GM18508 (cell line): Measurements from ENCODE around the gene TOMM20.
A peak's percentile ranks its signal among the peaks of the same experiment; 100 is the strongest.
"Not testable (repeated sequence)": the region's sequence is repeated elsewhere in the genome, so short reads cannot be mapped to it uniquely, and the experiment has no call there.

Experiments
- ATAC-seq: cut with Tn5 transposase; IDR thresholded peaks from one replicate; pipeline ENCODE4 v1.9.1; 2021; ENCODE audit warnings: moderate number of reproducible peaks; ENCODE audit not compliant: insufficient read depth, unreplicated experiment

Gene TOMM20

GRCh38 chr1:235128456-235129328 is at the start of gene TOMM20:
Gene TOMM20, minus strand, starts transcription at chr1:235128837. Its CDS starts 122 bp downstream, at chr1:235128715.
- ATAC-seq, result peak; percentile 80

DNA sequence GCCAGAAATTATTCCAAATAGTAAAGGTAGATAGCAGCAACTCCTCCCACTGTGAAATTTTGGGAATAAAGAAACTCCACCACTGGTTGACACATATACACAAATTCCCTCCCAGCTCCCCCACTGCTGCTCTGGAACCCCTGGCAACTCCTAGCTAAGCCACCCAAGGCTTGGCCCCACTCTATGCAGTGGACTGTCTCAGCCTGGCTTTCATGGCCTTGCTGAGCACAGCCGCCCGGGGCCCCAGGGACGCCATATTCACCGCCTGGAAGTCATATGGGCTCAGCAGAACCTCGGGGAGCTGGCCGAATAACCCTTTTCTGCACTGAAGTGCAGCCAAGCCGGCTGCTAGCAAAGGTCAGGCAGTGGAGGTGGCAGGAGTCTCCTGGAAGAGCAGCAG is 47.8 kb upstream of the TOMM20 start:
- ATAC-seq, result no peak

DNA sequence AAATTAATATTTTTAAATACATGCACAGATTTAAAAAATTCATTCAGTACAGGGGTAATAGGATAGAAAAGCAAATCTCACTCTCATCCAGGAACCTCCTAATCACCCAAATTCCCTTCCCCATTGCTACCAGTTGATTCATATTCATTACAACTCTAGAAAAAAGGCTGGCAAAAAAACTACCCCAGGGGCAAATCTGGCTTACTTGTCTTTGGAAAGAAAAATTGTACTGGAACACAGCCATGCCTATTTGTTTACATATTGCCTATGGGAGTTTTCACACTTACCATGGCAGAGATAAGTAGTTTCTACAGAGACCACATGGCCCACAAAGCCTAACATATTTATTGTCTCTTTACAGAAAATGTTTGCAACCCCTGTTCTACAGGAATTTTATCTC is 41.3 kb upstream of the TOMM20 start:
- no peak for ATAC-seq

GRCh38 chr1:235168375-235168774 is 39.7 kb upstream of the TOMM20 start:
- ATAC-seq, result no peak

DNA sequence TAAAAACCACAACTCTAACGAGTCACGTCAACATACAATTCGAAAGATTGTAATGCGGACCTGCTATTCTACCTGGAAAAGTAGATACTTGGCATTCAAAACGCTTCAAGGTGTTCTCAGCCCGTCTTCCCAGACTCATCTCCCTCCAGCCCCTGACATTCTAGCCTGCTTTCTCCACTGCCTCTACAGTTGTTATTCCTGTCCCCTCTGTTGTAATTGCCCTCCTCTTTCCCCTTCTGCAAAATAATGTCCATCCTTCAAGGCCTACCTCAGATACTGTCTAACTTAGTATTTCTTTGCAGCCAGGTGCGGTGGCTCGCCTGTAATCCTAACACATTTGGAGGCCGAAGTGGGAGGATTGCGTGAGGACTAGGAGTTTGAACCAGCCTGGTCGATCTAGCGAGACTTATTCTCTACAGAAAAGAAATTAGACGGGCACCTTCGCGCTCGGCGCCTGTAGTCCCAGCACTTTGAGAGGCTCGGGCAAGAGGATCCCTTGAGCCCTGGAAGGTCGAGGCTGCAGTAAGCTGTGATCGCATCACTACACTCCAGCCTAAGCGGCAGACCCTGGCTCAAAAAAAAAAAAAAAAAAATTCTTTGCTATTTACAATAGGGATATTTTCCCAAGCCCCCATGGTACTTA is 33.2 kb upstream of the TOMM20 start:
- no peak for ATAC-seq

- ATAC-seq, result peak; percentile 59
Measured at GRCh38 chr1:235160957-235161684, 32.5 kb upstream of the TOMM20 start, which contains the start of gene RBM34. Gene RBM34, minus strand, starts transcription at chr1:235161250. Its CDS starts 24 bp downstream, at chr1:235161226.

DNA sequence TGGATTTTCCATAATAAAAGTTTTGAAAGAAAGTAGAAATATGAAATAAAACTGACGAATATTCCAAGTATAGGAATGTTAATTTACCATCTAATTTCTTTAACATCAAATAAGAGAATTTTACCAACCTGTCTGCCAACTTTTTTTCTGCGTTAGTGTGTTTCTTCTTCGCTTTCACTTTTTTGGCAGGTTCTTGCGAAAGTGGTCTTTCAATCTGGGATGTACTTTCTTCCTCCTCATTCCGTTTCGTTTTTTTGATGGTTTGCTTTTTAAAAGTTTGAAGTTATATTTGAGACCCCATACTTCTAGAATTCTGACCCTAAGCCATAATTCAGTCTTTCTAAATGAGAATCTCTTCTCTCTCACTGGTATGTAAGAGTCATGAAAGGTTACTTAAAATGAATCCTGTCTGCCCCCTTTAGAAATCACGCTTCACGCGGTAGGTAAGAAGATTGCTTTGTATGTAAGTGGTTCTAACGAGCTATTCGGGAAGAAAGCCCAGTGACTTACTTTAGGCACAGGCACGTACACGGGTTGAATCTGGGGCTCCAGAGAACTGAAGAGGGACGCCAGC is 31.8 kb upstream of the TOMM20 start:
- no peak for ATAC-seq

- not testable (repeated sequence) for ATAC-seq
Measured at GRCh38 chr1:235159930-235160329, 31.3 kb upstream of the TOMM20 start.

DNA sequence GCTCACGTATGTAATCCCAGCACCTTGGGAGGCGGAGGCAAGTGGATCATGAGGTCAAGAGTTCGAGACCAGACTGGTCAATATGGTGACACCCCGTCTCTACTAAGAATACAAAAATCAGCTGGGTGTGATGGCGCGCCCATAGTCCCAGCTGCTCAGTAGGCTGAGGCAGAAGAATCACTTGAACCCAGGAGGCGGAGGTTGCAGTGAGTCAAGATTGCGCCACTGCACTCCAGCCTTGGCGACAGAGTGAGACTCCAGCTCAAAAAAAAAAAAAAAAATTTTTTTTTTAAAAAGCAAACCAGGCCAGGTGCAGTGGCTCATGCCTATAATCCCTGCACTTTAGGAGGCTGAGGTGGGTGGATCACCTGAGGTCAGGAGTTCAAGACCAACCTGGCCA is 30.6 kb upstream of the TOMM20 start:
- not testable (repeated sequence) for ATAC-seq

DNA sequence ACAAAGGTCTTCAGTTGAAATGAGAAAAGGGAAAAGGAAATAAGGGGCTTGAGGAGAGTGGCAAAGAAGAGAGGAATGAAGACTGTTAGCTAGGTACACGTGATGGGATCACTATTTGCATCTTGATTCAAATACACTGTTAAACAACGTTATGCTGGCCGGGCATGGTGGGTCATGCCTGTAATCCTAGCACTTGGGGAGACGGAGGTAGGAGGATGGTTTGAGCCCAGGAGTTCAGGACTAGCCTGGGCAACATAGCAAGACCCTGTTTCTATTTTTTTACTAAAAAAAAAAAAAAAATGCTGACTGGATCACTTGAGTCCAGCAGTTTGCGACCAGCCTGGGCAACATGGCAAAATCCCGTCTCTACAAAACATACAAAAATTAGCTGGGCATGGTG is 30.0 kb upstream of the TOMM20 start:
- no peak for ATAC-seq

DNA sequence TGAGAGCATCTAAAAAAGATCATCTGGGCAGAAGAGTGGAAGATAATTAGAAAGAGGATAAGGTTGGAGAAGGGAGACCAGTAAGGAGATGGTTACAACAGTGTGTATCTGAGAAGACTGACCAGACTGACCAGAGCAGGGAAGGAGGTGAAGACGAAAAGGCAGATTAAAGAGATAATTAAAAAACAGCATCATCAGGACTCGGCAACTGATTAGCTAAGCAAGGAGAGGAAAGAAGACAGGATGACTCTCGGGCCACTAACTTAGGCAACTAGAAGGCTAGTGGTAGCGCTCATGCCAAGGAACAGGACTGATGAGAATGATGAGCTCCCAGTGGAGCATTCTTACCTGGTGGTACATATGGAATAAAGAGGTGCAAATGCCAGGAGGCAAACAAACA is 28.5 kb upstream of the TOMM20 start:
- no peak for ATAC-seq

DNA sequence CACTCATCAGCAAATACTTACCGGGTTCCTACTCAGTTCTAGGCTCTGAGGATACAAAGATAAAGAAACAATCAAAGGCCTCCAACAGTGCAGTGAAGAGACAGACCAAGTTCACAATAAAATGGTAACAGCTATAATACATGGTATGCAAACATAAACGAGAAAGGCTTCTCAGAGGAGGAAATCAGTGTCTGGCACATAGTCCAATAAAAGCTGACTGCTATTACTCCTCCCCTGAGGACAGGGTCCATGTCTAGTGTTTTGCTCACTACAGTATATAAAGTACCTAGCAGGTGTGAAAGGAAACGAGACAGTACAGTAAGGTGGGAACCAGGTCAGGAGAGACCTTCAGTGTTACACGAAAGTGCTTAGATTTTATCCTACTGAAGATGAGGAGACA is 28.1 kb upstream of the TOMM20 start:
- no peak for ATAC-seq

GRCh38 chr1:235156265-235156664 is 27.6 kb upstream of the TOMM20 start:
- no peak for ATAC-seq

- no peak for ATAC-seq
Measured at GRCh38 chr1:235152235-235152634, 23.6 kb upstream of the TOMM20 start.

DNA sequence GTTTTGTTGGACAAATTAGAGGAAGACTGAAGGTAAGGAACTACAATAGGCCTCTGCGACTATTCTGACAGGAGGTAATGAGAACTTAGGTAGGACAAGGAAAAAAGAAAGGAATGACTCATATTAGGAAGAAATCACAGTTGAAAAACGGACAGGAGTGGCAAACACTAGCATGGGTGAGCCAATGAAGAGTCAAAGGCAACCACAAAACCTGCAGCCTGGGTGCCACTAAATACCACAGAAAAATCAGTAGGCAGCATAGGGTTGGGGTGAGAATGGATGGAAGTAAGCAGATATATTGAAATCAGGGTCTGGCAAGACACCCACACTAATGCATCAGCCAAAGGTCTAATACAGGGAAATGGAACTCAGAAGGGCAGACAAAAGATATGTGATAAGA is 22.4 kb upstream of the TOMM20 start:
- no peak for ATAC-seq

GRCh38 chr1:235149824-235150223 is 21.2 kb upstream of the TOMM20 start:
- no peak for ATAC-seq

DNA sequence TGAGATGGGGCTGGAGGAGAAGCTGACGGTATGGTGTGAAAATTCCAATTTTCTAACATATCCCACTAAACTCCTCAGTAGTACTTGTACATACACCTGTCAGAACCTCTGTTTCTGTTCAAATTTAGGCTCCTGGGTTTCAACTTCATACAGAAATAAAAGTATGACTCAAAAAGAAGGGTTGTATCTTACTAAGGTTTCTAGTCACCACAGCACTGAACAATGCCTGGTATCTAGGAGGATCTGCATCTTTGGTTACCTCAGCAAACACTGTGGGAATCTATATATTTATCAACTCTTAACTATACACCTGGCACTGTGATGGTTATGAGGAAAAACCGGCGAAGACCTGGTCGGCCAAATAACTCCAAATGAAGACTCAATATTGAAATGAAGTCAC is 18.6 kb upstream of the TOMM20 start:
- no peak for ATAC-seq

DNA sequence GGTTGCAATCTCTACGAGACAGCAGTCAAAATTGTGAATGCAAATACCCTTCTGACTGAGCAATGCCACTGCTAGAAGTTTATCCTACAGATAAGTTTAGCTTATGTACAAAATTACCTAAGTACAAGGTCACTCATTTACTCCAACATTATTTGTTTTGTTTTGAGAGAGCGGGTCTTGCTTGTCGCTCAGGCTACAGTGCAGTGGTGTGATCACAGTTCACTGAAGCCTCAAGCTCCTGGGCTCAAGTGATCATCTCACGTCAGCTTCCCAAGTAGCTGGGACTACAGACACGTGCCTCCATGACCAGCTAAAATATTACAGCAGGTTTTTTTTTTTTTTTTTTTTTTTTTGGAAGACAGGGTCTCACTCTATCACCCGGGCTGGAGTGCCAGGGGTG is 17.0 kb upstream of the TOMM20 start:
- ATAC-seq, result no peak

GRCh38 chr1:235142991-235143390 is 14.4 kb upstream of the TOMM20 start:
- ATAC-seq, result no peak

DNA sequence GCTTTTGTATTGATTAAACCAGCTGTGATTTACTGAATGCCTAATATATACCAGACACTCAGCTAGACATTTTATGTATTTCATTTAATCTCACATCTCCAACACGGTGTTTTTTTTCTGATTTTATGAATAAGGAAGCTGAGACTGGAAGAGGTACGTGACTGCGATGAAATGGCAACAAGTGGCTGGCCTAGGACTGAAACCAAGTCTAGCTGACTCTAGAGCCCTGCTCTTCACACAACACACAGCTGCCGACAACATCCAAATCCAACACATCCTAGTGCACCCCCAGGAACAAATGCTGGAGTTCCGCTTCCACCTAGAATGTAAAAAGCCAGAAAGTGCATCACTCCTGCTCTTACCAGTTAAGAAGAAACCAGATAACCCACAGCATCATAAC is 10.7 kb upstream of the TOMM20 start:
- no peak for ATAC-seq

- ATAC-seq, result no peak
Measured at GRCh38 chr1:235138821-235139220, 10.2 kb upstream of the TOMM20 start.
